HUDEP-2 (cell line): ENCODE measurements around the gene PAXX.
A peak's percentile ranks its signal among the peaks of the same experiment; 100 is the strongest.

Experiments
- DNase-seq, 76 experiments: peaks; one replicate each; lab custom pipeline; 2025; ENCODE audit not compliant: unreplicated experiment in 76 of 76; lab: John Stamatoyannopoulos, UW

Gene PAXX, protein sequence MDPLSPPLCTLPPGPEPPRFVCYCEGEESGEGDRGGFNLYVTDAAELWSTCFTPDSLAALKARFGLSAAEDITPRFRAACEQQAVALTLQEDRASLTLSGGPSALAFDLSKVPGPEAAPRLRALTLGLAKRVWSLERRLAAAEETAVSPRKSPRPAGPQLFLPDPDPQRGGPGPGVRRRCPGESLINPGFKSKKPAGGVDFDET

DNA sequence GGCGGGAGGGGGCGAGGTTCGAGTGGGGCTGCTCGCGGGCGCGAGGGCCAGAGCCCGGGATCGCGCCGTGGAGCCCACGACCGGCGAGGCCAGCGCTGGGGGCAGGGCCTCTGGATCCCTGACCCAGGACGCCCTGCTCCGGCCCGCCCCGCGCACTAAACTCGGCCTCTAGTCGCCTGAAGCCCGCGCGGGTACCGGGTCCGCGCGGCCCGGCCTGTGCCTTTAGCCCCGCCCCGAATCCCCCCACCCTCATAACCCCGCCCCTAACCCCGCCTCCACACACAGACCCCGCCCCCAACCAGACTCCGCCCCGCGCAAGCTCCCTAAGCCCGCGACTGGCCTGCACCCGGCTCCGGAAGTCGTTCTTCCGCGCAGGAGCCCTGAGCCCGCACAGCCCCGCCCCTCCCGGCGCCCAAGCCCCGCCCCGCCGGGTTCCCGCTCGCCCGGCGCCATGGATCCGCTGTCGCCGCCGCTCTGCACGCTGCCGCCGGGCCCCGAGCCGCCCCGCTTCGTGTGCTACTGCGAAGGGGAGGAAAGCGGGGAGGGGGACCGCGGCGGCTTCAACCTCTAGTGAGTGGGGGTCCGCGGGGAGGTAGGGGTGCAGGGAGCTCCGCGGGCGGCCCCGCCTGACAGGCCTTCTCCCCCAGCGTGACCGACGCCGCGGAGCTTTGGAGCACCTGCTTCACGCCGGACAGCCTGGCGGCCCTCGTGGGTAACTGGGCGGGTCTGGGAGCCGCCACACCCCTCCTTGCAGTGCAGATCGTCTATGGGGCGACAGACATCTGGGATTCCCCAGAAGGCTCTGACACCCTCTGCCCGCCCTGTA lies at the start of gene PAXX:
Gene PAXX, plus strand, starts transcription at position 430 of the 826 bp plus-strand sequence. Its CDS starts 22 bp downstream, at position 452.
- DNase-seq, result peak in 74 of 76 experiments; percentile 24 to 94 (median 82)

GRCh38 chr9:136942881-136943230 lies 49.4 kb upstream of the PAXX start:
- no peak for DNase-seq

- peak in 34 of 76 experiments; percentile 3 to 50 (median 28) for DNase-seq
Observed at GRCh38 chr9:136943291-136944211, 48.7 kb upstream of the PAXX start.

DNA sequence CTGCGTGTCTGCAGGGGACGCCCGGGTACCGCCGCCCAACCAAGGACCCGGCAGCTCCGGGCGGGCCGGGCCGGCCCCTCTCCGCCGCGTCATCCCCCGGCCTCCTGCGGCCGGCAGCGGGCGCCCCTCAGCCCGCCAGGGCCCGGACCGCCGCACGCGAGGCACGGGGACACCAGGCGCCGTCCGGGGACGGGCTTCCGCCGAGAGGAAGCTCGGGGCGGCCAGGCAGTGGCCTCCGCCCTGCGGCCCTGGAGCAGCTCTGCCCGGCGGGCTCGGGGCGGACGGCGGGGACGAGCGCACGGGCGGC lies 48.1 kb upstream of the PAXX start:
- DNase-seq, result peak in 9 of 76 experiments; percentile 36 to 59 (median 51)

DNA sequence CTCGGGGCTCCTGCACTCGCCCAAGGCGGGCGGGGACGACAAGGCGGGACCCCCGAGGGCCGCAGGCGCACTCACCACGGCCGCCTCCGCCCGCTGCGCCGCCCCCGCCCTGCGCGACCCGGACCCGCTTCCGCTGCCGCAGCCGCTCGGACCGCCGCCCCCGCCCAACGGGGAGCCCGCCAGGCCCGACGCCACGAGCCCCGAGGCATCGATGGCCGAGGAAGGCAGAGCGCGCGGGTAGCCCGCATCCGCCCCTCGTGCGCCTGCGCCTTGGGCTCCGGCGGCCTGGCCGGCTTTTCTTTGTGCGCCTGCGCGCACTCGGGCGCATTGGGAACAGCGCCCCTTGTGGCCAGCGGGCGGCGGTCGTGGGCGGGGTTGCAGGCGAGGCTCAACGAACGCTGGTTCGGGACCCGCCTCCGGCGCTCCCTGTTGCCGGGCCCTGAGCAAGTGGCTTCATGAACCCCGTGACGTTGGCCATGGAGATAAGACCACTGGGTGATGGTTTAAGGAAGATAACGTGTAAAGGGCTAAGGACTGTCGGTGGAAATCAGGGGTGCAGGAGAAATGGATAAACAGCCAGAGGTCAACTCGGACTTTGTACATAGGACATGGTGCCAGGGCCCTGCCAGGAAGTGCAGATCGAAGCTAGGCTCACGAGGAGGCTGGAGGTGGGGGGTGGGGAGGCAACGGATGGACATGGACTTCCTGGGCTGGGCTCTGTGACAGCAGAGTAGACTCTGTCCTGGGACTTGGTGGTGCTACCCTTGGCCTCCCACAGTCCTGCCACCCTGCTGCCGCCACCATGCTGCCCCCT lies 47.5 kb upstream of the PAXX start, which contains the start of the genes C8G and FBXW5:
Gene C8G, plus strand, starts transcription at position 725 of the 814 bp plus-strand sequence. Its CDS starts 78 bp downstream, at position 803.
Gene FBXW5, minus strand, starts transcription at position 220 of the 814 bp plus-strand sequence. CDS start 655 bp downstream, outside the sequence.
- DNase-seq, result peak in 74 of 76 experiments; percentile 59 to 97 (median 92)

DNA sequence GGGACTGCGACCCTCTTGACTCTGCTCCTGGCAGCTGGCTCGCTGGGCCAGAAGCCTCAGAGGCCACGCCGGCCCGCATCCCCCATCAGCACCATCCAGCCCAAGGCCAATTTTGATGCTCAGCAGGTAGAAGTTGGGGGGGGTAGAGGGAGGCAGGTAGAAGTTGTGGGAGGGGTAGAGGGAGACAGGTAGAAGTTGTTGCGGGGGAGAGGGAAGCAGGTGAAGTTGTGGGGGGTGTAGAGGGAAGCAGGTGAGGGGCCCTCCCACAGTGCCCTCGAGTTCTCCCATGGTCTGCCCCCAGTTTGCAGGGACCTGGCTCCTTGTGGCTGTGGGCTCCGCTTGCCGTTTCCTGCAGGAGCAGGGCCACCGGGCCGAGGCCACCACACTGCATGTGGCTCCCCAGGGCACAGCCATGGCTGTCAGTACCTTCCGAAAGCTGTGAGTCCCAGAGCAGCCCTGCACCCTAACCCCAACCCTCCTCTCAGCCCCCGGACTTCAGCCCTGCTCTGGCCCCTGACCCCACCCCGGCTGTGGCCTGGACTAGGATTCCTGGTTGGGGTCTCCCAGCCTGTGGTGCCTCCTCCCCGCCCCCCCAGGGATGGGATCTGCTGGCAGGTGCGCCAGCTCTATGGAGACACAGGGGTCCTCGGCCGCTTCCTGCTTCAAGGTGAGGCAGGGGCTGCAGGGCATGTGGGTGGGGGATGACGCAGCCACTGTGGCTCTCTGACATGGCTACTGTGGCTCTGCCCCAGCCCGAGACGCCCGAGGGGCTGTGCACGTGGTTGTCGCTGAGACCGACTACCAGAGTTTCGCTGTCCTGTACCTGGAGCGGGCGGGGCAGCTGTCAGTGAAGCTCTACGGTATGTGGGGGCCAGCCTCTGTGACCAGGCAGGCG lies 46.6 kb upstream of the PAXX start:
- no peak for DNase-seq

DNA sequence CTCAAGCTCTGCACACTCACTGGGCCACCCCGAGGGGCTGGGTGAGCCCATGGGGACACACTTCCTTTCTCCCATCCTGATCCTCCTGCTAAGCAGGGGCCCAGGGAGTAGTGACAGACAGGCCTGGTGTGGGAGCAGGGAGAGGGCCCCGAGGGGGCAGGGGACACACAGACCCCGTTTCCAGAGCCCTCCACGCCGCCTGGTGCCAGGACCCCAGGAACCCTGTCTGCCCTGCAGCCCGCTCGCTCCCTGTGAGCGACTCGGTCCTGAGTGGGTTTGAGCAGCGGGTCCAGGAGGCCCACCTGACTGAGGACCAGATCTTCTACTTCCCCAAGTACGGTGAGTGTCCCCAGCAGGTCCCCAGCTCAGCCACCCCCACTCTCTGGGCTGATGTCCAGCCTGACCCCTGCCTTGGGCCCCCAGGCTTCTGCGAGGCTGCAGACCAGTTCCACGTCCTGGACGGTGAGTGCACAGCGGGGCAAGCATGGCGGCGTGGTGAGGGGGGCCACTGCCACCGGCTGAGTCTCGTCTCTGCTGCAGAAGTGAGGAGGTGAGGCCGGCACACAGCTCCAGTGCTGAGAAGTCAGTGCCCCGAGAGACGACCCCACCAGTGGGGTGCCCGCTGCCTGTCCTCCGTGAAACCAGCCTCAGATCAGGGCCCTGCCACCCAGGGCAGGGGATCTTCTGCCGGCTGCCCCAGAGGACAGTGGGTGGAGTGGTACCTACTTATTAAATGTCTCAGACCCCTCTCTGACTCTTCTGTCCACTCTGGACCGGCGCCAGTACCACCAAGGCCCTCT lies 45.8 kb upstream of the PAXX start:
- DNase-seq, result no peak

GRCh38 chr9:136947028-136947891 lies 45.0 kb upstream of the PAXX start:
- no peak for DNase-seq

GRCh38 chr9:136947955-136948510 lies 44.2 kb upstream of the PAXX start:
- peak in 44 of 76 experiments; percentile 5 to 52 (median 28) for DNase-seq

GRCh38 chr9:136949239-136949816 lies 42.9 kb upstream of the PAXX start:
- no peak for DNase-seq

- peak in 74 of 76 experiments; percentile 39 to 96 (median 88) for DNase-seq
Observed at GRCh38 chr9:136949817-136950655, 42.2 kb upstream of the PAXX start.

DNA sequence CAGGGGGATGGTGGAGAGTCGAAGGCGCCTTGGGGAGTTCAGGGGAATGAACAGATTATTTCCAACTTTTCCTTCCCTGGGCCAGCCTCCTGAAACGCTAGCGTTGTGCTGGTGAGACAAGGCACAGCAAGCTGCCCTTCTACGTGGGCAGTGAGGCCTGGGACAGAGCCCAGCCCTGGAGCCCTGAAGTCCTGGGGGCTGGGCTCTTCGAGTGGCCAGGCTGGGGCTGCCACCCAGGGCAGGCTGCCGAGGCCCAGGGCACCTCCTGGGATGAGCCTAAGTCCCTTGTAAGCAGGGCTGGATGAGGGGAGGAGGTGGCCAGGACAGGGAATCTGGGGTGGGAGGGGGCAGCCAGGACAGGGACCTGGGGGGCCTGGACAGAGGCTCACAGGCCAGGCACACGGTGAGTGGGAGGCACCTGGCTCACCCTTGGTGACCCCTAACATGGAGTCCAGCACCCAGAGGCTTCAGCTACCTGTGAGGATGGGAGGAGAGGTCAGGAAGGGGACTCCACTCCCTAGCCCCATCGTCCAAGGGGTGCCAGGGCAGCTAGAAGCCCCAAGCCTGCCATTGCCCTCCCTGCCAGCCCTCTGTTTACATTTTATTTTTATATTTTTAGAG lies 41.5 kb upstream of the PAXX start:
- DNase-seq, result no peak

DNA sequence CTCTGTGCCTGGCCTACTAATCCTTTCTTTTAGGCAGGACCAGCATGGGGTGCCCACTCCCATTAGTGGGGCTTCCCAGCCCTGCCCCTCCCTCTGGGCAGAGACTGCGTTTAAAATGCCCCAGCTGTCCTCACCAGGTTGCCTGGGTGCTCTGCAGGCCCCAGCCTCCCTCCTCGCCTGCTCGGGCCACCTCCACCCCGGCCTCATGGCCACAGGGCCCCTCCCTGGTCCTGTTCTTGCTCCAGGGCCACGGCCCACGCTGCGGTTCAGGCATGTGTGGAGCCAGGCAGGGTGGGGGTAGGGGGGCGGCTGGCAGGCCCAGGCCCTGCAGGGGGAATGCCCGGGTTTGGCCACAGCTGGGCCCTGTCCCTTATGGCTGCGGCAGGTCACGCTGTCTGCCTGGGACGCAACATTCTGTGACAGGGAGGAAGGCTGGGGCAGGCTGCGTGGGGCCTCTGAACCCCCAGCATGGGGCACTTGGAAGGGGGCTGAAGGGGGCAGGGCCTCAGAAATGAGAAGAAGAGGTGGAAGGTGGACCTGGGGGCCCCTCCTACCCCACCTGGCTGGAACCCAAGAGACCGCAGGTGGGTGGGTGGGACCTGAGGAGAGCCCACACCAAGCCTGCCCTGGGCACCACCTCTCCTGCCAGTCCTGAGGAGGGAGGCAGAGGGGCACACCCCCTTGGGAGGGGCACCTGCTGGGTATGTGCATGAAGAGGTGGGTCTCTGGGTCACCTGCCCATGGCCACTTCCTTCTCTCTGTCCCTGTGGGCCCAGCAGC lies 40.5 kb upstream of the PAXX start, which contains the start of gene LCN12:
Gene LCN12, plus strand, starts transcription at position 733 of the 780 bp plus-strand sequence. CDS start 55 bp downstream, outside the sequence.
- DNase-seq, result no peak

GRCh38 chr9:136952321-136952850 lies 39.8 kb upstream of the PAXX start:
- DNase-seq, result no peak
